ENCODE results near the gene APCDD1.

Gene APCDD1

GRCh38 chr18:10482363-10482984, 28.0 kb downstream of the APCDD1 start (continued):
- TF ChIP-seq TOX (CRISPR knock-in tag; IDR thresholded peaks at IDR 0.05; ENCODE audit: borderline replicate concordance) (no peak), GLIS3 (CRISPR knock-in tag; IDR thresholded peaks at IDR 0.05) (no peak), PPARA (CRISPR knock-in tag; IDR thresholded peaks at IDR 0.05; ENCODE audit: borderline replicate concordance) (no peak), ZNF8 (CRISPR knock-in tag; IDR thresholded peaks at IDR 0.05) (no peak), CSDC2 (CRISPR knock-in tag; IDR thresholded peaks at IDR 0.05) (no peak), ZFP3 (CRISPR knock-in tag; IDR thresholded peaks at IDR 0.05) (no peak), RARB (CRISPR knock-in tag; IDR thresholded peaks at IDR 0.05) (no peak), ZFP30 (CRISPR knock-in tag; IDR thresholded peaks at IDR 0.05) (no peak), ESRRG (CRISPR knock-in tag; IDR thresholded peaks at IDR 0.05) (no peak)

- ATAC-seq, result no peak
- TF ChIP-seq GLIS3 (CRISPR knock-in tag; IDR thresholded peaks at IDR 0.05) (no peak), ZNF565 (CRISPR knock-in tag; conservative IDR thresholded peaks at IDR 0.05; ENCODE audit: low read depth) (no peak), ZFP30 (CRISPR knock-in tag; IDR thresholded peaks at IDR 0.05) (no peak), TCF4 (CRISPR knock-in tag; IDR thresholded peaks at IDR 0.05; ENCODE audit: borderline replicate concordance) (no peak), PPARA (CRISPR knock-in tag; IDR thresholded peaks at IDR 0.05; ENCODE audit: borderline replicate concordance) (no peak), POU6F1 (CRISPR knock-in tag; IDR thresholded peaks at IDR 0.05; ENCODE audit: borderline replicate concordance, low read depth) (no peak)
These were observed 28.8 kb downstream of the APCDD1 start for GRCh38 chr18:10482985-10483949.

GRCh38 chr18:10485475-10485874, 31.0 kb downstream of the APCDD1 start:
- ATAC-seq, result no peak
- TF ChIP-seq ZFP30 (CRISPR knock-in tag; IDR thresholded peaks at IDR 0.05), result no peak
- no peak for TF ChIP-seq TSHZ2 (CRISPR knock-in tag; IDR thresholded peaks at IDR 0.05)
- TF ChIP-seq ZNF8 (CRISPR knock-in tag; IDR thresholded peaks at IDR 0.05), result no peak
- no peak for TF ChIP-seq ARNTL (CRISPR knock-in tag; IDR thresholded peaks at IDR 0.05; ENCODE audit: borderline replicate concordance, low read depth)
- TF ChIP-seq BACH2 (CRISPR knock-in tag; IDR thresholded peaks at IDR 0.05; ENCODE audit: borderline replicate concordance), result no peak
- TF ChIP-seq CSDC2 (CRISPR knock-in tag; IDR thresholded peaks at IDR 0.05), result no peak
- TF ChIP-seq ZNF565 (CRISPR knock-in tag; conservative IDR thresholded peaks at IDR 0.05; ENCODE audit: low read depth), result no peak
- TF ChIP-seq SNAI2 (CRISPR knock-in tag; IDR thresholded peaks at IDR 0.05), result no peak
- TF ChIP-seq ZC3H10 (CRISPR knock-in tag; IDR thresholded peaks at IDR 0.05), result no peak
- TF ChIP-seq RARB (CRISPR knock-in tag; IDR thresholded peaks at IDR 0.05), result no peak
- no peak for TF ChIP-seq CSRNP3 (CRISPR knock-in tag; IDR thresholded peaks at IDR 0.05)
- no peak for TF ChIP-seq TCF4 (CRISPR knock-in tag; IDR thresholded peaks at IDR 0.05; ENCODE audit: borderline replicate concordance)
- TF ChIP-seq TOX (CRISPR knock-in tag; IDR thresholded peaks at IDR 0.05; ENCODE audit: borderline replicate concordance), result no peak
- TF ChIP-seq ESRRG (CRISPR knock-in tag; IDR thresholded peaks at IDR 0.05), result no peak
- no peak for TF ChIP-seq POU6F1 (CRISPR knock-in tag; IDR thresholded peaks at IDR 0.05; ENCODE audit: borderline replicate concordance, low read depth)
- TF ChIP-seq ZNF70 (CRISPR knock-in tag; IDR thresholded peaks at IDR 0.05), result no peak
- TF ChIP-seq PATZ1 (CRISPR knock-in tag; IDR thresholded peaks at IDR 0.05; ENCODE audit: borderline replicate concordance), result no peak
- no peak for TF ChIP-seq CREB5 (CRISPR knock-in tag; IDR thresholded peaks at IDR 0.05; ENCODE audit: low read depth)
- TF ChIP-seq PPARA (CRISPR knock-in tag; IDR thresholded peaks at IDR 0.05; ENCODE audit: borderline replicate concordance), result no peak

Data from SK-N-SH treated with all-trans-retinoic acid at 6 μM for 48 hours (cell line).